Effector CD4-positive, alpha-beta T cell (primary cell): ENCODE results near the gene RAE1.
A peak's percentile ranks its signal among the peaks of the same experiment; 100 is the strongest.

Source experiments
- DNase-seq: peaks from one replicate; pipeline ENCODE4 v3.0.0-alpha.2; 2020

Gene RAE1

GRCh38 chr20:57389695-57390603 is 38.9 kb downstream of the RAE1 start:
- peak; percentile 50 for DNase-seq

- peak; percentile 68 for DNase-seq
Observed at GRCh38 chr20:57390604-57391438, 39.8 kb downstream of the RAE1 start, which contains the start of gene RBM38. Gene RBM38 (plus strand): TSS chr20:57391396. CDS start chr20:57391582, 186 bp downstream.

GRCh38 chr20:57391439-57392301 is 40.6 kb downstream of the RAE1 start:
- no peak for DNase-seq

- DNase-seq: peak; percentile 84
Observed at GRCh38 chr20:57392512-57393271, 41.6 kb downstream of the RAE1 start.

- no peak for DNase-seq
Observed at GRCh38 chr20:57393321-57394120, 42.5 kb downstream of the RAE1 start.

- no peak for DNase-seq
Observed at GRCh38 chr20:57394121-57395082, 43.3 kb downstream of the RAE1 start.

- no peak for DNase-seq
Observed at GRCh38 chr20:57395111-57395966, 44.3 kb downstream of the RAE1 start.

- no peak for DNase-seq
Observed at GRCh38 chr20:57396212-57396983, 45.3 kb downstream of the RAE1 start.

GRCh38 chr20:57396984-57397692 is 46.1 kb downstream of the RAE1 start:
- DNase-seq: no peak

GRCh38 chr20:57397693-57398108 is 46.6 kb downstream of the RAE1 start:
- peak; percentile 71 for DNase-seq

- peak; percentile 90 for DNase-seq
Observed at GRCh38 chr20:57398231-57398821, 47.3 kb downstream of the RAE1 start.

- no peak for DNase-seq
Observed at GRCh38 chr20:57398901-57399535, 48.0 kb downstream of the RAE1 start.

- DNase-seq: peak; percentile 34
Observed at GRCh38 chr20:57399587-57400155, 48.6 kb downstream of the RAE1 start.

- no peak for DNase-seq
Observed at GRCh38 chr20:57400231-57400701, 49.2 kb downstream of the RAE1 start.

GRCh38 chr20:57400821-57401564 is 49.9 kb downstream of the RAE1 start:
- no peak for DNase-seq
